SK-N-SH (cell line): Measurements from ENCODE around the gene AEBP1. TPM values are rescaled to one million over a fixed set of nuclear protein-coding genes. Genes with fewer than 3 reads are reported as not detected.

Source experiments
- polyA plus RNA-seq, 3 experiments: library from polyadenylated mRNA; depleted of rRNA; stranded (reverse); fragments of >200 nt; gene quantifications; 2 replicates each; pipeline ENCODE4 v1.2.3, GENCODE V29; 2012
- small RNA-seq, 7 experiments: library from RNA; depleted of rRNA; stranded (forward); fragments of <200 nt; gene quantifications; one replicate each; pipeline ENCODE3, GENCODE V24; 2012

The AEBP1 gene
- polyA plus RNA-seq, 1 of the 3 experiments (the other 2 are of a cell fraction), result 105 TPM

Small RNA genes within 50 kb of the gene (small RNA-seq; reads per million reads assigned to genes)
- 0 reads per million in 7 experiments for gene RNA5SP230

Other genes starting within 250 kb of the AEBP1 start
- gene MRPS24, start 234.8 kb upstream of the AEBP1 start, polyA plus RNA-seq (2012; rRNA removed), result 234 and 235 TPM in 2 replicates
- 22.9 and 23.1 TPM in 2 replicates for gene URGCP, start 197.7 kb upstream of the AEBP1 start, polyA plus RNA-seq (2012; rRNA removed)
- gene UBE2D4, start 177.9 kb upstream of the AEBP1 start, polyA plus RNA-seq (2012; rRNA removed), result 22.8 and 26.8 TPM in 2 replicates
- not detected in 2 replicates for gene SPDYE1, start 106.4 kb upstream of the AEBP1 start, polyA plus RNA-seq (2012; rRNA removed)
- 230 and 244 TPM in 2 replicates for gene DBNL, start 59.6 kb upstream of the AEBP1 start, polyA plus RNA-seq (2012; rRNA removed)
- gene PGAM2, start 38.8 kb upstream of the AEBP1 start, polyA plus RNA-seq (2012; rRNA removed), result 0.79 and 1.5 TPM in 2 replicates
- 17.4 and 23.1 TPM in 2 replicates for gene POLM, start 21.8 kb upstream of the AEBP1 start, polyA plus RNA-seq (2012; rRNA removed)
- 163 and 194 TPM in 2 replicates for gene POLD2, start 19.2 kb downstream of the AEBP1 start, polyA plus RNA-seq (2012; rRNA removed)
- gene MYL7, start 37.0 kb downstream of the AEBP1 start, polyA plus RNA-seq (2012; rRNA removed), result 0.47 TPM in 1 of 2 replicates, not detected in the other
- 1.1 and 1.6 TPM in 2 replicates for gene GCK, start 85.1 kb downstream of the AEBP1 start, polyA plus RNA-seq (2012; rRNA removed)
- gene YKT6, start 96.6 kb downstream of the AEBP1 start, polyA plus RNA-seq (2012; rRNA removed), result 170 and 213 TPM in 2 replicates
- 0.10 and 0.20 TPM in 2 replicates for gene CAMK2B, start 221.2 kb downstream of the AEBP1 start, polyA plus RNA-seq (2012; rRNA removed)